ENCODE measurements around the gene DNAJA3. TPM values are rescaled to one million over a fixed set of nuclear protein-coding genes. Genes with fewer than 3 reads are reported as not detected.

The DNAJA3 gene
- total RNA-seq, 1 experiment from 2014 or later = 64.1 TPM

GRCh38 chr16:4383591-4384444 is 41.9 kb upstream of the DNAJA3 start:
- CTCF ChIA-PET = interaction anchor here (0.8 to 11.7 kb wide), 3 partner anchors 9 to 20 kb away, joined by 3 to 273 read pairs (median 3); no protein-coding TSS in a partner anchor
- Mint-ChIP-seq H3K27ac (no peak overlapping the region), H3K9me3 (no peaks in the 10 kb centered on the region), H3K4me3 (no peak overlapping the region), H3K4me1 (peaks cover 10% of the 10 kb centered on the region), H3K36me3 (no peaks in the 10 kb centered on the region), H3K27me3 (ENCODE audit: low read depth) (no peaks in the 10 kb centered on the region)
- TF ChIP-seq SP1 (CRISPR knock-in tag; conservative IDR thresholded peaks at IDR 0.05) = no peak
- no peak for TF ChIP-seq IRF2 (CRISPR knock-in tag; IDR thresholded peaks at IDR 0.05; ENCODE audit: borderline replicate concordance, low read depth)
- TF ChIP-seq ATF3 (CRISPR knock-in tag; conservative IDR thresholded peaks at IDR 0.05) = no peak
- TF ChIP-seq ELF4 (CRISPR knock-in tag; IDR thresholded peaks at IDR 0.05; ENCODE audit: low read depth) = no peak
- TF ChIP-seq SOX15 (CRISPR knock-in tag; IDR thresholded peaks at IDR 0.05) = no peak
- no peak for TF ChIP-seq GRHL2 (CRISPR knock-in tag; IDR thresholded peaks at IDR 0.05; ENCODE audit: insufficient replicate concordance, severe bottlenecking)
- no peak for TF ChIP-seq ZNF121 (CRISPR knock-in tag; IDR thresholded peaks at IDR 0.05)
- no peak for TF ChIP-seq E2F1 (CRISPR knock-in tag; IDR thresholded peaks at IDR 0.05)
- TF ChIP-seq SMAD4 (CRISPR knock-in tag; IDR thresholded peaks at IDR 0.05) = no peak
- no peak for TF ChIP-seq USF2 (CRISPR knock-in tag; IDR thresholded peaks at IDR 0.05)
- TF ChIP-seq ESRRA (CRISPR knock-in tag; IDR thresholded peaks at IDR 0.05; ENCODE audit: borderline replicate concordance) = no peak
- no peak for TF ChIP-seq PREB (CRISPR knock-in tag; IDR thresholded peaks at IDR 0.05; ENCODE audit: borderline replicate concordance)
- TF ChIP-seq MAX (CRISPR knock-in tag; IDR thresholded peaks at IDR 0.05) = no peak
- TF ChIP-seq ZNF219 (CRISPR knock-in tag; IDR thresholded peaks at IDR 0.05; ENCODE audit: borderline replicate concordance) = no peak
- TF ChIP-seq MYBL2 (CRISPR knock-in tag; IDR thresholded peaks at IDR 0.05) = no peak
- TF ChIP-seq ZNF396 (CRISPR knock-in tag; IDR thresholded peaks at IDR 0.05; ENCODE audit: borderline replicate concordance) = no peak
- no peak for TF ChIP-seq ATF1 (CRISPR knock-in tag; IDR thresholded peaks at IDR 0.05)
- no peak for TF ChIP-seq E2F5 (CRISPR knock-in tag; IDR thresholded peaks at IDR 0.05)
- no peak for TF ChIP-seq RORB (CRISPR knock-in tag; IDR thresholded peaks at IDR 0.05)
- TF ChIP-seq ZNF425 (CRISPR knock-in tag; conservative IDR thresholded peaks at IDR 0.05) = no peak
- DNase-seq (ENCODE audit: low spot score) = no peak
- POLR2A ChIA-PET = no interaction called here
- no peak for ATAC-seq
